OCI-LY7 (cell line): Measurements from ENCODE around the gene PSMB9. TPM values are rescaled to one million over a fixed set of nuclear protein-coding genes. Genes with fewer than 3 reads are reported as not detected.

Experiments used
- BruUV-seq: library from RNA; stranded (reverse); fragments of 400-500 nt; replicated peaks from 2 replicates; lab custom pipeline; 2021; lab: Mats Ljungman, UMichigan
- CTCF ChIA-PET: fragments of 300-600 bp; sonication (Branson Sonifier 250); formaldehyde crosslinking; loops from one replicate; lab custom pipeline; 2022; ENCODE audit warnings: antibody characterized with exemption; ENCODE audit not compliant: unreplicated experiment; lab: Charles Lee
- POLR2A ChIA-PET: fragments of 300-600 bp; sonication (Branson Sonifier 250); formaldehyde crosslinking; loops from one replicate; lab custom pipeline; 2022; ENCODE audit warnings: antibody characterized with exemption; lab: Charles Lee
- DNase-seq: peaks from one replicate; pipeline ENCODE4 v3.0.0-alpha.2; 2015; ENCODE audit warnings: low spot score
- H2AFZ ChIP-seq: fragments of 200-600 bp; sonication (generic), shearing (Covaris generic); 2 replicates; pipeline ENCODE4 v1.6.1; 2014; ENCODE audit warnings: mild to moderate bottlenecking, antibody characterized with exemption, low read length, moderate library complexity
- H3K27ac ChIP-seq: fragments of 200-600 bp; sonication (generic); 2 replicates; pipeline ENCODE4 v1.5.1; 2014; ENCODE audit warnings: mixed run types, low read depth, mild to moderate bottlenecking, moderate library complexity, low read length, inconsistent platforms; ENCODE audit not compliant: poor library complexity, severe bottlenecking
- H3K36me3 ChIP-seq: fragments of 200-600 bp; sonication (generic); 2 replicates; pipeline ENCODE4 v1.6.1; 2014; ENCODE audit warnings: mild to moderate bottlenecking, antibody characterized with exemption, low read length, moderate library complexity, mixed read lengths; ENCODE audit not compliant: insufficient read depth
- H3K4me1 ChIP-seq: fragments of 200-600 bp; sonication (generic); 2 replicates; pipeline ENCODE4 v1.5.1; 2014; ENCODE audit warnings: mild to moderate bottlenecking, low read length; ENCODE audit not compliant: insufficient read depth, poor library complexity, severe bottlenecking
- H3K4me2 ChIP-seq: fragments of 200-600 bp; sonication (generic); 2 replicates; pipeline ENCODE4 v1.6.1; 2014; ENCODE audit warnings: mild to moderate bottlenecking, low read length
- H3K4me3 ChIP-seq: fragments of 200-600 bp; sonication (generic); 2 replicates; pipeline ENCODE4 v1.5.1; 2014; ENCODE audit warnings: mild to moderate bottlenecking, low read depth, low read length; ENCODE audit not compliant: poor library complexity, severe bottlenecking
- H3K79me2 ChIP-seq: fragments of 200-600 bp; sonication (generic); 2 replicates; pipeline ENCODE4 v1.6.1; 2016; ENCODE audit warnings: low read depth, mild to moderate bottlenecking, low read length, moderate library complexity, mixed read lengths; ENCODE audit not compliant: insufficient read depth
- H3K9me2 ChIP-seq: fragments of 200-600 bp; sonication (generic); 2 replicates; pipeline ENCODE4 v1.6.1; 2016; ENCODE audit warnings: mild to moderate bottlenecking, low read length, mixed read lengths; ENCODE audit not compliant: insufficient read depth
- H3K9me3 ChIP-seq: fragments of 200-600 bp; sonication (generic); 2 replicates; pipeline ENCODE4 v1.6.1; 2014; ENCODE audit warnings: mild to moderate bottlenecking, mixed run types, low read length, mixed read lengths
- H4K20me1 ChIP-seq: fragments of 200-600 bp; sonication (generic); 2 replicates; pipeline ENCODE4 v1.6.1; 2014; ENCODE audit warnings: mild to moderate bottlenecking, antibody characterized with exemption, low read length, moderate library complexity, mixed read lengths; ENCODE audit not compliant: insufficient read depth
- CTCF ChIP-seq: fragments of 200-600 bp; sonication (generic); conservative IDR thresholded peaks from 2 replicates; pipeline ENCODE4 v1.5.1; 2014; ENCODE audit warnings: mild to moderate bottlenecking, antibody characterized with exemption, low read length, moderate library complexity, mixed read lengths
- EZH2phosphoT487 ChIP-seq: fragments of 200-600 bp; sonication (generic); IDR thresholded peaks from 2 replicates; pipeline ENCODE4 v1.6.1; 2018; ENCODE audit warnings: low read depth, borderline replicate concordance, mild to moderate bottlenecking, mixed run types, antibody characterized with exemption, low read length, moderate library complexity, mixed read lengths
- intact Hi-C: fragments of 100-400 bp; cut with micrococcal nuclease; formaldehyde crosslinking; loops from one replicate; pipeline ENCODE4 v1.10.0; 2022; ENCODE audit not compliant: unreplicated experiment
- total RNA-seq, 2 experiments: library from RNA; depleted of rRNA in 1 of 2; stranded (reverse); fragments of >200 nt in 1 of 2; shearing (Covaris generic) in 1 of 2; gene quantifications; 2 replicates each; pipeline ENCODE4 v1.2.3, GENCODE V29; 2014 to 2022

PSMB9 gene
- total RNA-seq, 2 experiments from 2014 or later = 149 to 193 TPM

- Histone ChIP-seq H3K9me2 (no peaks in the 10 kb centered on the region), H3K4me2 (no peak overlapping the region), H3K4me3 (no peak overlapping the region), H3K9me3 (no peaks in the 10 kb centered on the region), H3K4me1 (peaks cover 5% of the 10 kb centered on the region), H3K79me2 (0 out of 2 replicates have a peak, but pooled peaks cover 3% of the 10 kb centered on the region), H4K20me1 (no peaks in the 10 kb centered on the region), H3K27ac (no peak overlapping the region), H3K36me3 (peaks cover 78% of the 10 kb centered on the region), H2AFZ (no peak overlapping the region)
- intact Hi-C loops = no loop called here
- TF ChIP-seq EZH2phosphoT487 = no peak
- TF ChIP-seq CTCF = no peak
- POLR2A ChIA-PET = no interaction called here
- no TSS peak for BruUV-seq
- CTCF ChIA-PET = no interaction called here
- no peak for DNase-seq
Observed at GRCh38 chr6:32829495-32829894, 24.5 kb upstream of the PSMB9 start.

- ChIA-PET CTCF (no interaction called here), POLR2A (no interaction called here)
- peaks cover 84% of the 10 kb centered on the region for H3K36me3 ChIP-seq
- H4K20me1 ChIP-seq = no peaks in the 10 kb centered on the region
- intact Hi-C loops = no loop called here
- no peak overlapping the region for H3K4me3 ChIP-seq
- no peak overlapping the region for H3K4me2 ChIP-seq
- no peak overlapping the region for H2AFZ ChIP-seq
- no peak for DNase-seq
- no peak overlapping the region for H3K27ac ChIP-seq
- no peak for TF ChIP-seq EZH2phosphoT487
- no peak for TF ChIP-seq CTCF
- H3K79me2 ChIP-seq = 0 out of 2 replicates have a peak, but pooled peaks cover 3% of the 10 kb centered on the region
- H3K4me1 ChIP-seq = peaks cover 5% of the 10 kb centered on the region
- no TSS peak for BruUV-seq
- no peaks in the 10 kb centered on the region for H3K9me2 ChIP-seq
- no peaks in the 10 kb centered on the region for H3K9me3 ChIP-seq
Observed at GRCh38 chr6:32830017-32830416, 24.0 kb upstream of the PSMB9 start.

DNA sequence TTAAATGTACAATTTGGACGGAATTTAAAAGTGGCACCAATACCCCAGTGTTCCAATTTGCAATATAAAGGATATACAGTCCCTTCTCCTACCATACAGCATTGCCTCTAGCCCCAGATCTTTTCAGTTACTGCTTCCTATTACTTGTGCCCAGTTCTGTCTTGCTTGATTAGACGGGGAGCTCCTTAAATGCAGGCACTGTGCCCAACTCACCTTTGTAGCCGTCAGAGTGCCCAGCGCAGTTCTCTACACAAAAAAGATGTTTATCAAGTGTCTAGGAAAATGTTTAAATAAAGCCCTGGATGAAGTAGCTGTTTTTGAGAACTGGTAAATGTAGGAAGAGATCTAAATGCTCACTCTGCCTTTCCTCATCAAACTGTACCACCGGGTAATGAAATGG is 23.1 kb upstream of the PSMB9 start:
- no TSS peak for BruUV-seq
- Histone ChIP-seq H3K9me3 (no peaks in the 10 kb centered on the region), H3K9me2 (no peaks in the 10 kb centered on the region), H2AFZ (no peak overlapping the region), H3K4me3 (no peak overlapping the region), H3K36me3 (peaks cover 93% of the 10 kb centered on the region), H3K4me1 (peaks cover 10% of the 10 kb centered on the region), H3K79me2 (peaks cover 4% of the 10 kb centered on the region; the same call in 1 of the 2 replicates), H3K27ac (no peak overlapping the region), H3K4me2 (no peak overlapping the region), H4K20me1 (no peaks in the 10 kb centered on the region)
- POLR2A ChIA-PET = interaction anchor here (0.5 to 1.6 kb wide), 2 partner anchors 37 to 1954 kb away, joined by 3 to 5 read pairs; no protein-coding TSS in a partner anchor
- no peak for DNase-seq
- TF ChIP-seq CTCF = no peak
- no peak for TF ChIP-seq EZH2phosphoT487
- intact Hi-C loops = no loop called here
- CTCF ChIA-PET = no interaction called here
